Activated CD8-positive, alpha-beta memory T cell treated with anti-CD3 and anti-CD28 coated beads for 1 hour (primary cell): ENCODE data around the gene TLR4.

Source experiments
- DNase-seq, 2 donors: peaks; one replicate each; pipeline ENCODE4 v3.0.0-alpha.2; 2020; ENCODE audit warnings: low read depth in 1 of 2; ENCODE audit errors: extremely low read depth in 1 of 2

Gene TLR4

DNA sequence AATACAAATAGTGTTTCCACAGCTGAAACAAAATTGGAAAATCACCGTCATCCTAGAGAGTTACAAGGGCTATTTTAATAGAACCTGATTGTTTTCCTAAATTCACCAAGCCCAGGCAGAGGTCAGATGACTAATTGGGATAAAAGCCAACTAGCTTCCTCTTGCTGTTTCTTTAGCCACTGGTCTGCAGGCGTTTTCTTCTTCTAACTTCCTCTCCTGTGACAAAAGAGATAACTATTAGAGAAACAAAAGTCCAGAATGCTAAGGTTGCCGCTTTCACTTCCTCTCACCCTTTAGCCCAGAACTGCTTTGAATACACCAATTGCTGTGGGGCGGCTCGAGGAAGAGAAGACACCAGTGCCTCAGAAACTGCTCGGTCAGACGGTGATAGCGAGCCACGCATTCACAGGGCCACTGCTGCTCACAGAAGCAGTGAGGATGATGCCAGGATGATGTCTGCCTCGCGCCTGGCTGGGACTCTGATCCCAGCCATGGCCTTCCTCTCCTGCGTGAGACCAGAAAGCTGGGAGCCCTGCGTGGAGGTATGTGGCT is at the start of gene TLR4:
Gene TLR4, plus strand, starts transcription at position 380 of the 552 bp plus-strand sequence. Its CDS starts 70 bp downstream, at position 450.
- DNase-seq: no peak

DNA sequence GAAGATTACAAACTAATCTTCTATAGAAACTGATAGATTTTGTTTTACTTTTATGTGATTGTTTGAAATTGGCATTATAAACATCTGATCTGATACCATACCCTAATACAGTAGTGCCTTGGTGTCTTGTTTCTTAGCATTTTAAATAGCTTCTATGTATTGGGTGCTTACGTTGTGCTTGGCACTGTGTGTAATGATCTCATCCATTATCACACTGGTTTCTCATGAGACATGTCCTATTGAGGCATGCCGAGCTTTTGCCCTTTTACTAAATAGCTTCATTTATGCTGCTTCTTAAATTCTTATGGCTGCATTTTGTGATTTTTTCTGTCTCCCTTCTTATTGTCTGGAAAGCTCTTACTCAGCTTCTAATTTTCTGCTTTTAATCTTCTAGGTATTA is 48.2 kb upstream of the TLR4 start:
- no peak for DNase-seq

DNA sequence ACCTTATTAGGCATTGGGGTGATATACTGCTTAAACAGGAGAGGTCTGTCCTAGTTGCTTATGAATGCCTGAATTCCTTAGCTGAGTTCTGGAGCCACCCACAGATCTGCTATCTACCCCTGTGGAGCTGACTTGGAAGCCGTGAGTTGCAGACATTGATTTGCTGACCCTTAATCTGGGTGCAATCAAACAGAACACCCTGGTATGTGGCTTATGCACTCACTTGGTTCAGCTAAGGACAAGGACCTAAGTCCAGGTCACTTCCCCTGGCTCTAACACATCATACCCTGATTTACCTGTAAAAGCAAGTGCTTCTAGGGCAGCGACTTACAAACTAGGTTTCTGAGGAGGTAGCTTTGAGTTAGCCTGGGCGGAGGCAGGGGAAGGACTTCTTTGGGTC is 41.6 kb upstream of the TLR4 start:
- no peak for DNase-seq

DNA sequence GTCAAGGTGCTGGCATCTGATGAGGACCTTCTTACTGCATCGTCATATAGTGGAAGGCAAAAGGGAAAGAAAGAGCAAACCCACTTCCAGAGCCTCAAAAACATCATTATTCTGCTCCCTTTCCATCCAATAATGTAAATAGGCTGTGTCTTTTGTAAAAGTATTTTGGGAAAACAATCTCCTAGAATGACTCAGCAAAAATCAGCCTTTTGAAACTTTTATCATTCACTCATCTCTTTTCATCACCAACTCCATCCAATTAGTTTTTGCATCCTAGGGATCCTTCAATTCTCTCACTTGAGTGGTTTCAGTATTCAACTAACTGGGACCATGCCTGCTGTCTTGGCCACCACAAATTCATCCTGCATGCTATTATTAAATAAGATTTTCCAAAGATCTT is 39.8 kb upstream of the TLR4 start:
- no peak for DNase-seq

DNA sequence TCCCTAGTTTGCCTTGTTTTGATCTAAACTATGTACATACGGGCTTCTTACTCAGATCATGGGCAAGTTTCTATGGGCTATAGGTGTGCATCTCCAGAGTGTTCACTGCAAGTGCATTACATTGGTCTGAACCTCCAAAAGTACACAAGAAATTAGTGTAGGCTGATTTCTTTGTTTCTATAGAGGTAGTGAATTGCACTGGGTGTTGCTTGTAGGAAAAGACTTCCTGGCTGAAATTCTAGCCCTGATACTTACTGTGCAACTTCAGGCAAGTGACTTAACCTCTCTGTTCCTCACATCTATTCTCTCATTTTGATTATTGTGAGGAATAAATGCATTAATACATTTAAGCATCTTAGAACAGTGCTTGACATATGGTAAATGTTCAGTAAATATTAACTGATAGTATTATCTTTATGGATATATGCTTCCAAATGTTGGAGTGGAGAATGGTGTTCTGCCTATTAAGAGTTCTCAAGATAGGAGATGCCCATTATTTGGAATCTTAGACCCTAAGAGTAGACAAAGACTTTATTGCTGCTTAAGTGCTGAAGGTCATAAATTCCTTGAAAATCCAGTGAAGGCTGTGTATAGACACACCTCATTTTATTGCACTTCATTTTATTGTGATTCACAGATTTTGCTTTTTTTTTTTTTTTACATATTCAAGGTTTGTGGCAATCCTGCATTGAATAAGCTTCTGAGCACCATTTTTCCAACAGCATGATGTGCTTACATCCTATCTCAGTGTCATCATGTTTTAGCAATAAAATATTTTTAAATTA is 38.4 kb upstream of the TLR4 start:
- DNase-seq: no peak

- no peak for DNase-seq
These were observed 32.7 kb upstream of the TLR4 start for GRCh38 chr9:117671468-117671867.

- DNase-seq: no peak
These were observed 31.8 kb upstream of the TLR4 start for GRCh38 chr9:117672369-117672768.

DNA sequence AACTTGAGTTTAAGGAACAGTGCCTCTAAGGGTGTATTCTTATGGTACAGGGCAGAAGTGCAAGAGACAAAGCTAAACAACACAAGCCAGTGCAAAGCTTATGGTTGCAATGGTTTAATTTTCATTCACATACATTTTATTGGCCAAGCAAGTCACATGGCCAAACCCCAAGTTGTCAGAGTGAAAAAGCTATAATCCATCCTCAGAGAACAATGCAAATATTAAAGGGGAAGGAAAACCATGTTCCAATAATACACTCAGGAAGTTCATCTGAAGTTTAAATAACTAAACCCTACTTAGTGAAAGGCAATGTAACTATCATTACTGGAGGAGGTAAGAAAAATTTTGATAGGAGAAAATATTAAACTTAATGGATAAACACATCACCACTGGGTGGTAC is 26.6 kb upstream of the TLR4 start:
- no peak for DNase-seq

DNA sequence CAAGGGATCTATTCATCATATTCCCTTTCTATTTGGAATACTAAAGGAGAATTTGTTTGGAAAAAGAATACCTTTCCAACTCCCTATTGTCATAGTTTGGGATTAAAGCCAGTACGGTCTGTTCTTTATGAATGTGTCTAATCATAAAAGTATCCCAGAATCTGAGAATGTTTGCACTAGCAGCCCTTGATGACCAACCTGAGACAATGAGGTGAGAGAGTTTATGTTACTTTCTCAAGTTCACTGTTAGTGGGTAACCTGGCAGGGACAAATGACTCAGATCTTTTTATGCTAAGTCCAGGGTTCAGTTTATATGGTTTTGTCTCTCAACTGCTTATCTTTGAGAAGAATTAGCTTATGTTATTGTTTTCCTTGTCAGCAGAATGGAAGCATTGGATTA is 25.3 kb upstream of the TLR4 start:
- no peak for DNase-seq

GRCh38 chr9:117679416-117679815 is 24.8 kb upstream of the TLR4 start:
- DNase-seq: no peak

DNA sequence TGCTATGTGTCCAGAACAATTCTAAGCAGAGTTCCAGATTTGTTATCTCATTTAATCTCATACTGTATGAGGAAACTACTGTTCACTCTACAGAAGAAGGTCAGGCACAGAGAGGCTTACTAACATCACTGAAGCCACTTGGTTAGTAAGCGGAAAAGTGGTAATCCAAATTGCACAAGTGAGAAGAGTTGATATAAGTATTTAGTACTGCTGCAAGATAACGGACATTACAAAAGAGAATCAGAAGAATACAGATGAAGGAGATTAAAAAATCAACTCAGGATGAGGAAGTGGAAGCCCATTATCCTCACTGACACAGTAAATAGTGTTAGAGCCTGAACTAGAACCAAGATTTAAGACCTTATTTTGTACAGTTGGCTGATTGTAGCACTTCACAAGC is 22.3 kb upstream of the TLR4 start:
- DNase-seq: no peak

DNA sequence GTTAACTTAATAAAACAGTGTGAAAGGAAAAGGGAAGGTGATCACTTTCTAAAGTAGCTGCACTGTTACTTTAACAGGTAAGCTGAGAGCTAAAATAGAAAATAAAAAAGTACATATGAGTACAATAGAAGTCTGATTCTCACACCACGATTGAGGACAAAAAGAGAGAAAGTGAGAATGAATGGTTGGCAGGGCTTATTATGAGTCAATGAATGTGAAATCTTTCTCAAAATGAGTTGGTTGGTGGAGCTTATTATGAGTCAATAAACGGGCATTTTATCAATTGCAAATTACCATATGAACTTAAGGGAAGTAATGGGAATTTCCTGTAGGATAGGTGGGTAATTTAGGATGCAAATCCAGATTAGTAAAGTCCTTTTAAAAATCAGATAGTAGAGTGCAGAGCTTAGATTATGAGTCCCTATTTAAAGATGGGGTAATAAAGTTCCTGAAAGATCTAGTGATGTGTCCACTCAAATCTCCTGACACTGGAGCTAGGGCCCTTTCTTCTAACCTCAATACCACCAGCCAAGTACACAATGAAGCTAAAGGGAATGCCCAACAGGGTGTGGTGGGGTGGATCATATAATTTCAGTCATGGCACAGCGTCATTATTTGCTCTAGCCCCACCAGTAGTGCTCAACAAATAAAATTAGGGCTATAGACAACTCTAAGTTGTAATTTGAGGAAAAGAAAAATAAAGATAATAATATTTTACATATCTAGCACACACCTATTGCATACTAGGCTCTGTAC is 21.1 kb upstream of the TLR4 start:
- no peak for DNase-seq

GRCh38 chr9:117687532-117687931 is 16.7 kb upstream of the TLR4 start:
- DNase-seq: no peak

DNA sequence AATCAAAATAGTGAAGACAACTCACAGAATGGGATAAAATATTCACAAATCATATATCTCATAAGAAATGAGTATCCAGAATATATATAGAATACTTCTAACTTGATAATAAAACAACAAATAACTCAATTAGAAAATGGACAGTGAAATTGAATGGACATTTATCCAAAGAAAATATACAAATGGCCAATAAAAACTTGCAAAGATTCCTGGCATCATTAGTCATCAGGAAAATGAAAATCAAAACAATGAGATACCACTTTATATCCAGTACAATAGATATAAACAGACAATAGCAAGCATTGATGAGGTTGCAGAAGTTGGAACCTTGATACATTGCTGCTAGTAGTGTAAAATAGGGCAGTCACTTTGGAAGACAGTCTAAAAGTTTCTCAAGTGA is 12.8 kb upstream of the TLR4 start:
- no peak for DNase-seq

DNA sequence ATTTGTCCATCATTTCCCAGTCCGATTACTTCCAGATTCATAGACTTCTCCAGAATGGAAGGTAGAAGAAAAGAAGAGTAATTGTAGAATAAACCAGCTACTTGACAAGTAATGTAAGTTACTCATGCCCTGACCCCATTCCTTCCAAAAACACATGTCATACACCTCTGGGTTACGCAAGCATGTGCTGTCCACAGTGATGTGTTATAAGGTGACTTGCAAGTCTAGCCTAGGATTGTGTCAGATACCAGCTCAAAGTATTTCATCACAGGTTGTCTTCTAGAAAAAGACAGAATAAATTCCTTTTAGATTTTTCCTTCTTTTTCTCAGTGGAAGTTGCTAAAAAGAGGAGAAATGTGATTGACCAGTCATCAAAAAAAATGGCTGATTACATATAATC is 8.0 kb upstream of the TLR4 start:
- no peak for DNase-seq

- no peak for DNase-seq
These were observed 7.2 kb upstream of the TLR4 start for GRCh38 chr9:117697046-117697445.

- no peak for DNase-seq
These were observed 666 bp upstream of the TLR4 start for GRCh38 chr9:117703537-117703936.

DNA sequence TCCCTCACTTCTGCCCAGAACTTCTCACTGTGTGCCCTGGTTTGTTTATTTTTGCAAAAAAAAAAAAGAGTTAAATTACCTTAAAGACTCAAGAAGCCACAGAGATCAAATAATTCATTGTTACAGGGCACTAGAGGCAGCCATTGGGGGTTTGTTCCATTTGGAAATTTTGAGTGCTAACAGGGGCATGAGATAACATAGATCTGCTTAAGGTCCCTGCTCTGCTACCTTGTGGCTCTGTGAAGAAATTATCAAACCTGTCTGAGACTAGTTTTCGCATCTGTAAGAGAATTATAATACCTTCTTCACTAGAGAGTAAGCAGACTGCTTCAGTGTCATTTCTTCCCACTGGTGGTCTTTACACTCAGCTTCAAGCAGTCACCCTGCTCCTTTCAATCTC is 394 bp downstream of the TLR4 start:
- no peak for DNase-seq

DNA sequence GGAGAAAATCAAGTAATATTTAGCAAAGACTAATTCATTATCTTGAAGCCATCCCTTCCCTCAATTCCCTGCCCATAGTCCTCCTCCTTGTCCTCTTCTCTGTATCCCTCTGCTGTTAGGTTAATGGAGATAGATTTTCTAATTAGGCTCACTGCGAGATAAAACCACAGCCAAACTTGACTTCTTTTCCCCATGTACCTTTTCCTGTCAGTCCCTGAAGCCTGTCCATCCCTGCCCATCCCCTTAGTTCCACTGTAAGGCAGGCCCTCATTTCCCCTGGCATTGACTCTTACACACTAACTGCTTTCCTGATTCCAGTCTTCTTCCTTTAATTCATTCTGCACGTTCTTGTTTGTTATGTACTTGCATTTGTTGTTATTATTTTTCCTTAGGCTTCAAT is 1.2 kb downstream of the TLR4 start:
- no peak for DNase-seq

DNA sequence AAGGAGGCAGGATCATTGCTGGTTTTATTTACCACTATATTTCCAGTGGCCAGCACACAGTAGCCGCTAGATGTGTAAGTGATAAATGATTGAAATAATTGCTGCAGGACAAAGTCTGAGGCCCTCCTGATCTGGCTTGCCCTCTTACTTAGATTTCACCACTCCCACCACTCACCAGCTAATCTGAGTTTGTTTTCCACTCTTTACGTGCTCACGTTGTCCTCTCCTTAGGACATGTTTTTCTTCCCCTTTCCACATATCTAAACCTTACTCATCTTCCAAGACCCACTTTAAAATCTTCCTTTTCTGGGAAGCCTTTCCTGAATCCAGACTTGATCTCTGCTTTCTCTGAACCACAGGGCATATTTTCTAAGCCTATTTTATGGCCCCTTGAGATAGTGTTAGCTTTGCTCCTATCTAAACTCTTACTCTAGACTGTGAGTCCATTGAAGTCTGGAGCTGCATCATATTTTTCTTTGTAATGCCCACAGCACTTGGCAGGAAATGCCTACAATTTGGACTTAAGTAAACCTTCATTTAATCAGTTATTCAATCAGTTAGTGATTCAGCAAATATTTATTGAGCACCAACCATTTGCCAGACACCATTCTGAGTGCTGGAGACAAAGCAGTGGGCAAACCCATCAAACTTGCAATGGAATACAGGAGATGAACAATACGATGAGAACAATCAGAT is 2.4 kb downstream of the TLR4 start:
- no peak for DNase-seq

GRCh38 chr9:117707561-117707960 is 3.4 kb downstream of the TLR4 start:
- DNase-seq: no peak

DNA sequence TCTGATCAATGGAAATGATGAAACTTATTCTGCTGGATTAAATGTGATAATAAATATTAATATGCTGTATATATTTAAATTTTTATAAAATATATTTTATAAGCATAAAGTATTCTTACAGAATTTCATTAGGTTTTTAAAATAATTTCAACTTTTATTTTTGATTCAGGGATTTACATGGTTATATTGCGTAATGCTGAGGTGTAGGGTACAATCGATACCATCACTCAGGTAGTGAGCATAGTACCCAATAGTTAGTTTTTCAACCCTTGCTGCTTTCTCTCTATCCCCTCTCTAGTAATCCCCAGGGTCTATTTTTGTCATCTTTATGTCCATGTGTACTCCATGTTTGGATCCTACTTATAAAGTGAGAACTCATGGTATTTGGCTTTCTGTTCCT is 5.7 kb downstream of the TLR4 start:
- DNase-seq: no peak
